ENCODE data around the gene MEX3A. TPM values are rescaled to one million over a fixed set of nuclear protein-coding genes. Genes with fewer than 3 reads are reported as not detected.

Gene MEX3A
- polyA plus RNA-seq, 2 of the 4 experiments (the other 2 are of a cell fraction), result 1.8 to 4.9 TPM

DNA sequence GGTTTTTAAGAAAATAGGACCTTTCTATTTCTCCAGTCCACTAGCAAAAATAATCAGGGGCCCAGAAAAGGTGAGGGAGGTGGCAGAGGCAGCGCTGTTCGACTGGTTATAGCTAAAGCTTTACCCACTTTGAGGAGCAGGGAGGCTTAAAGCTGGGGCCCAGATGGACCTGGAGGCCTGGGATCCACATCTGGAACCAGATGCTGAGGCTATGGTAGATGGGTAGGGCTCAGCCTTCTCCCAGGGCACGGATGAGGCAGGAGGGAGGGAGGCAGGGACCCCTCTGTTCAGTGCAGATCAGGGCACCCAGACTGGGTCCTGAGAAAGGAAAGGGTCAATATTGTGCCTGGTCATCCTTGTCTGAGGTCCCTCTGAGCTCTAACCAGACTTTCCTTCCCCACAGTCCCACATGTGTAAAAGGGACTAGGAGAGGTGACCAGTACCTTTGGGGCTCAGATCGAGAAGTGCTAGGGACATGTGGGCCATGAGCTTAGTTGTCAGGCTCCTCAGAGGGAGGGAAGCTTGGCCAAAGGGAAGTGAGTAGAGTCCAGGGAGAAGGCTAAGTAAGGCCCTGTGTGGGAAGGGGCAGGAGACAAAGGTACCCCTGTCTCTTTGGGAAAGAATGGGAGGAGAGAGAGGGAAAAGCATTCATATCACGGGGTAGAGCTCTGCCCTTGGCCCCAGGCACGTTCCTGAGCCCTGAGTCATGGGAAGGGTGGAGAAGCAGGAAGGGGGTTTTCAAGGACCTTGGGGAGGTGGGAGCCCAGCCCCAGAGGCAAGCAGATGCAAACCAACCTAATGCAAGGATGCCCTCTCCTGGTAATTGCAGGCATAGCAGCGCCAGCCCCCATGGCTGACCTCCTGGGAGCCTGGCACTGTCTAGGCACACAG, 47.7 kb upstream of the MEX3A start:
- Histone ChIP-seq H3K27ac (peak overlapping the region; percentile 95 to 98), H3K9me3 (no peaks in the 10 kb centered on the region), H3K4me1 (peaks cover 57% of the 10 kb centered on the region), H3K4me2 (peak overlapping the region; percentile 91), H3K4me3 (no peak overlapping the region)
- POLR2A ChIA-PET, result interaction anchor here (1.0 to 6.1 kb wide), 8 partner anchors 11 to 83 kb away, joined by 3 to 108 read pairs (median 12); partner anchors contain the start of genes LMNA and PMF1
- ATAC-seq, result peak; percentile 62 to 67
- 34% methylated on average over 7 of the region's 7 CpGs for WGBS (ENCODE audit: missing lambda C conversion rate)
- FAIRE-seq, result peak; percentile 82
- DNase-seq (ENCODE audit: low read depth in 1 of 2, low spot score in 1 of 2), result peak; percentile 76 to 96
- CTCF ChIA-PET, result interaction anchor here (0.6 to 54.8 kb wide), 30 partner anchors 8 to 316 kb away, joined by 3 to 2239 read pairs (median 6); partner anchors contain the start of genes BGLAP, LMNA, MEX3A and SEMA4A
- no peak for TF ChIP-seq HEYL (CRISPR knock-in tag; IDR thresholded peaks at IDR 0.05)
- no peak for TF ChIP-seq HDAC2 (IDR thresholded peaks at IDR 0.05)
- TF ChIP-seq E2F6 (IDR thresholded peaks at IDR 0.05; ENCODE audit: borderline replicate concordance, low read depth), result no peak
- peak; percentile 50 to 74; a peak in 3 of 5 replicates for TF ChIP-seq JUN (IDR thresholded peaks at IDR 0.05)
- TF ChIP-seq, protein P1, sequence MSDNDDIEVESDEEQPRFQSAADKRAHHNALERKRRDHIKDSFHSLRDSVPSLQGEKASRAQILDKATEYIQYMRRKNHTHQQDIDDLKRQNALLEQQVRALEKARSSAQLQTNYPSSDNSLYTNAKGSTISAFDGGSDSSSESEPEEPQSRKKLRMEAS (IDR thresholded peaks at IDR 0.05), result peak; percentile 91
- peak; percentile 82; the same call in 1 of the 2 replicates for TF ChIP-seq HOXB5 (CRISPR knock-in tag; IDR thresholded peaks at IDR 0.05)
- TF ChIP-seq PHF8 (IDR thresholded peaks at IDR 0.05; ENCODE audit: borderline replicate concordance, low read depth), result no peak
- no peak; a peak in 1 of 5 replicates for TF ChIP-seq EP300 (IDR thresholded peaks at IDR 0.05)
- no peak for TF ChIP-seq RNF2 (IDR thresholded peaks at IDR 0.05; ENCODE audit: borderline replicate concordance, low read depth)
- peak; percentile 58; the same call in 1 of the 2 replicates for TF ChIP-seq EHF (CRISPR knock-in tag; IDR thresholded peaks at IDR 0.05)
- TF ChIP-seq, protein P2, sequence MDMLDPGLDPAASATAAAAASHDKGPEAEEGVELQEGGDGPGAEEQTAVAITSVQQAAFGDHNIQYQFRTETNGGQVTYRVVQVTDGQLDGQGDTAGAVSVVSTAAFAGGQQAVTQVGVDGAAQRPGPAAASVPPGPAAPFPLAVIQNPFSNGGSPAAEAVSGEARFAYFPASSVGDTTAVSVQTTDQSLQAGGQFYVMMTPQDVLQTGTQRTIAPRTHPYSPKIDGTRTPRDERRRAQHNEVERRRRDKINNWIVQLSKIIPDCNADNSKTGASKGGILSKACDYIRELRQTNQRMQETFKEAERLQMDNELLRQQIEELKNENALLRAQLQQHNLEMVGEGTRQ (IDR thresholded peaks at IDR 0.05), result no peak
- peak; percentile 75 for TF ChIP-seq FOSB (CRISPR knock-in tag; IDR thresholded peaks at IDR 0.05)
- TF ChIP-seq FOXS1 (CRISPR knock-in tag; IDR thresholded peaks at IDR 0.05), result no peak
- TF ChIP-seq TP53 (CRISPR knock-in tag; IDR thresholded peaks at IDR 0.05), result peak; percentile 17; the same call in 1 of the 2 replicates
- TF ChIP-seq NPAS2 (CRISPR knock-in tag; IDR thresholded peaks at IDR 0.05; ENCODE audit: borderline replicate concordance), result no peak
- peak; percentile 96 for TF ChIP-seq CTCF (IDR thresholded peaks at IDR 0.05)
- no peak for TF ChIP-seq ZNF302 (CRISPR knock-in tag; IDR thresholded peaks at IDR 0.05)
- TF ChIP-seq FOSL2 (IDR thresholded peaks at IDR 0.05), result peak; percentile 87
- TF ChIP-seq FOSL2 (CRISPR knock-in tag; IDR thresholded peaks at IDR 0.05), result peak; percentile 97
- TF ChIP-seq HOXA7 (CRISPR knock-in tag; IDR thresholded peaks at IDR 0.05), result no peak; the same call in 1 of the 2 replicates
- peak; percentile 99 for TF ChIP-seq RAD21 (conservative IDR thresholded peaks at IDR 0.05 in 1 of 2, IDR thresholded peaks at IDR 0.05 in 1 of 2)
- peak; percentile 19; the same call in 1 of the 2 replicates for TF ChIP-seq POLR2A (IDR thresholded peaks at IDR 0.05; ENCODE audit: low read length)
- no peak for TF ChIP-seq RCOR1 (IDR thresholded peaks at IDR 0.05; ENCODE audit: low read depth, low read length)
- TF ChIP-seq POLR2AphosphoS2 (conservative IDR thresholded peaks at IDR 0.05; ENCODE audit: low read length), result 0 out of 2 replicates have a peak, but pooled peaks have one; percentile 52
- TF ChIP-seq SMC3 (IDR thresholded peaks at IDR 0.05), result peak; percentile 99
- TF ChIP-seq ESRRA (IDR thresholded peaks at IDR 0.05; ENCODE audit: borderline replicate concordance, low read length), result peak; percentile 77
- no peak for TF ChIP-seq NFE2L2 (conservative IDR thresholded peaks at IDR 0.05; ENCODE audit: low read length)
- TF ChIP-seq JUNB (IDR thresholded peaks at IDR 0.05), result peak; percentile 68
- TF ChIP-seq, protein P3, sequence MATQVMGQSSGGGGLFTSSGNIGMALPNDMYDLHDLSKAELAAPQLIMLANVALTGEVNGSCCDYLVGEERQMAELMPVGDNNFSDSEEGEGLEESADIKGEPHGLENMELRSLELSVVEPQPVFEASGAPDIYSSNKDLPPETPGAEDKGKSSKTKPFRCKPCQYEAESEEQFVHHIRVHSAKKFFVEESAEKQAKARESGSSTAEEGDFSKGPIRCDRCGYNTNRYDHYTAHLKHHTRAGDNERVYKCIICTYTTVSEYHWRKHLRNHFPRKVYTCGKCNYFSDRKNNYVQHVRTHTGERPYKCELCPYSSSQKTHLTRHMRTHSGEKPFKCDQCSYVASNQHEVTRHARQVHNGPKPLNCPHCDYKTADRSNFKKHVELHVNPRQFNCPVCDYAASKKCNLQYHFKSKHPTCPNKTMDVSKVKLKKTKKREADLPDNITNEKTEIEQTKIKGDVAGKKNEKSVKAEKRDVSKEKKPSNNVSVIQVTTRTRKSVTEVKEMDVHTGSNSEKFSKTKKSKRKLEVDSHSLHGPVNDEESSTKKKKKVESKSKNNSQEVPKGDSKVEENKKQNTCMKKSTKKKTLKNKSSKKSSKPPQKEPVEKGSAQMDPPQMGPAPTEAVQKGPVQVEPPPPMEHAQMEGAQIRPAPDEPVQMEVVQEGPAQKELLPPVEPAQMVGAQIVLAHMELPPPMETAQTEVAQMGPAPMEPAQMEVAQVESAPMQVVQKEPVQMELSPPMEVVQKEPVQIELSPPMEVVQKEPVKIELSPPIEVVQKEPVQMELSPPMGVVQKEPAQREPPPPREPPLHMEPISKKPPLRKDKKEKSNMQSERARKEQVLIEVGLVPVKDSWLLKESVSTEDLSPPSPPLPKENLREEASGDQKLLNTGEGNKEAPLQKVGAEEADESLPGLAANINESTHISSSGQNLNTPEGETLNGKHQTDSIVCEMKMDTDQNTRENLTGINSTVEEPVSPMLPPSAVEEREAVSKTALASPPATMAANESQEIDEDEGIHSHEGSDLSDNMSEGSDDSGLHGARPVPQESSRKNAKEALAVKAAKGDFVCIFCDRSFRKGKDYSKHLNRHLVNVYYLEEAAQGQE (IDR thresholded peaks at IDR 0.05), result no peak
- TF ChIP-seq BCL3 (IDR thresholded peaks at IDR 0.05), result no peak
- TF ChIP-seq CBX2 (IDR thresholded peaks at IDR 0.05; ENCODE audit: borderline replicate concordance, low read depth), result no peak
- no peak for TF ChIP-seq CHD2 (IDR thresholded peaks at IDR 0.05; ENCODE audit: low read length, partially characterized antibody)

Data from A549 (cell line).